ENCODE results near the gene SLC39A8.

The SLC39A8 gene

GRCh38 chr4:102219129-102219528 lies 126.2 kb downstream of the SLC39A8 start:
- FAIRE-seq, result no peak
- DNase-seq (ENCODE audit: insufficient read length), result no peak
- no peak for TF ChIP-seq POLR2AphosphoS5 (IDR thresholded peaks at IDR 0.05; ENCODE audit: low read depth, low read length)
- TF ChIP-seq TAF1 (IDR thresholded peaks at IDR 0.05; ENCODE audit: borderline replicate concordance, low read depth, low read length), result no peak
- TF ChIP-seq POLR2A (IDR thresholded peaks at IDR 0.05; ENCODE audit: low read depth, low read length), result no peak

GRCh38 chr4:102218656-102219055 lies 126.6 kb downstream of the SLC39A8 start:
- no peak for DNase-seq (ENCODE audit: insufficient read length)
- no peak for FAIRE-seq
- TF ChIP-seq TAF1 (IDR thresholded peaks at IDR 0.05; ENCODE audit: borderline replicate concordance, low read depth, low read length) (no peak), POLR2AphosphoS5 (IDR thresholded peaks at IDR 0.05; ENCODE audit: low read depth, low read length) (no peak), POLR2A (IDR thresholded peaks at IDR 0.05; ENCODE audit: low read depth, low read length) (no peak)

- no peak for TF ChIP-seq POLR2AphosphoS5 (IDR thresholded peaks at IDR 0.05; ENCODE audit: low read depth, low read length)
- TF ChIP-seq POLR2A (IDR thresholded peaks at IDR 0.05; ENCODE audit: low read depth, low read length), result no peak
- no peak for TF ChIP-seq TAF1 (IDR thresholded peaks at IDR 0.05; ENCODE audit: borderline replicate concordance, low read depth, low read length)
- no peak for FAIRE-seq
- DNase-seq (ENCODE audit: insufficient read length), result no peak
Measured at GRCh38 chr4:102217775-102218355, 127.4 kb downstream of the SLC39A8 start.

GRCh38 chr4:102217345-102217744 lies 127.9 kb downstream of the SLC39A8 start:
- FAIRE-seq (no peak), DNase-seq (ENCODE audit: insufficient read length) (no peak)
- TF ChIP-seq POLR2AphosphoS5 (IDR thresholded peaks at IDR 0.05; ENCODE audit: low read depth, low read length) (no peak), POLR2A (IDR thresholded peaks at IDR 0.05; ENCODE audit: low read depth, low read length) (no peak), TAF1 (IDR thresholded peaks at IDR 0.05; ENCODE audit: borderline replicate concordance, low read depth, low read length) (no peak)

- FAIRE-seq (no peak), DNase-seq (ENCODE audit: insufficient read length) (no peak)
- no peak for TF ChIP-seq POLR2A (IDR thresholded peaks at IDR 0.05; ENCODE audit: low read depth, low read length)
- TF ChIP-seq POLR2AphosphoS5 (IDR thresholded peaks at IDR 0.05; ENCODE audit: low read depth, low read length), result no peak
- TF ChIP-seq TAF1 (IDR thresholded peaks at IDR 0.05; ENCODE audit: borderline replicate concordance, low read depth, low read length), result no peak
Measured at GRCh38 chr4:102216666-102217065, 128.6 kb downstream of the SLC39A8 start.

- no peak for FAIRE-seq
- TF ChIP-seq POLR2AphosphoS5 (IDR thresholded peaks at IDR 0.05; ENCODE audit: low read depth, low read length), result no peak
- TF ChIP-seq TAF1 (IDR thresholded peaks at IDR 0.05; ENCODE audit: borderline replicate concordance, low read depth, low read length), result no peak
- TF ChIP-seq POLR2A (IDR thresholded peaks at IDR 0.05; ENCODE audit: low read depth, low read length), result no peak
- DNase-seq (ENCODE audit: insufficient read length), result no peak
Measured at GRCh38 chr4:102213031-102213430, 132.3 kb downstream of the SLC39A8 start.
